Liver (tissue), 9 donors: ENCODE data around the gene AFF2. TPM values are rescaled to one million over a fixed set of nuclear protein-coding genes. Genes with fewer than 3 reads are reported as not detected.

Source experiments
- DNase-seq: peaks from one replicate; pipeline ENCODE4 v3.0.0-alpha.2; 2017; ENCODE audit warnings: low spot score
- H3K27ac ChIP-seq, 2 donors: one replicate each; pipeline ENCODE4 v1.7.0; 2013; ENCODE audit warnings: inconsistent platforms in 2 of 2, low read length in 2 of 2, control low read depth in 1 of 2, low read depth in 1 of 2, mild to moderate bottlenecking in 1 of 2
- H3K27me3 ChIP-seq, 4 donors: one replicate each; pipeline versions ENCODE4 v1.6.1 to v1.7.0; 2013; ENCODE audit warnings: low read length in 3 of 4, inconsistent platforms in 1 of 4, mild to moderate bottlenecking in 1 of 4, moderate library complexity in 1 of 4; ENCODE audit not compliant: control insufficient read depth in 4 of 4, insufficient read depth in 4 of 4
- H3K36me3 ChIP-seq, 4 donors: one replicate each; pipeline versions ENCODE4 v1.6.1 to v1.7.0; 2013; ENCODE audit warnings: low read length in 3 of 4, mild to moderate bottlenecking in 3 of 4, low read depth in 1 of 4, moderate library complexity in 1 of 4; ENCODE audit not compliant: control insufficient read depth in 4 of 4, insufficient read depth in 3 of 4
- H3K4me1 ChIP-seq, 4 donors: one replicate each; pipeline versions ENCODE4 v1.6.1 to v1.7.0; 2013; ENCODE audit warnings: low read length in 3 of 4, mild to moderate bottlenecking in 3 of 4, moderate library complexity in 1 of 4; ENCODE audit not compliant: control insufficient read depth in 4 of 4, insufficient read depth in 4 of 4
- H3K4me3 ChIP-seq, 3 donors: one replicate each; pipeline versions ENCODE4 v1.6.1 to v1.7.0; 2013; ENCODE audit warnings: low read length in 3 of 3, control low read depth in 1 of 3, low read depth in 1 of 3, mild to moderate bottlenecking in 1 of 3
- H3K9ac ChIP-seq, 2 donors: one replicate each; pipeline ENCODE4 v1.7.0; 2013; ENCODE audit warnings: low read length in 2 of 2, mild to moderate bottlenecking in 2 of 2, moderate library complexity in 2 of 2, control low read depth in 1 of 2, low read depth in 1 of 2
- H3K9me3 ChIP-seq, 4 donors: one replicate each; pipeline versions ENCODE4 v1.6.1 to v1.7.0; 2013; ENCODE audit warnings: low read length in 3 of 4; ENCODE audit not compliant: control insufficient read depth in 4 of 4
- EGR1 ChIP-seq, 2 donors: IDR thresholded peaks; 2 replicates each; pipeline ENCODE4 v1.6.1; 2016 to 2018; ENCODE audit warnings: antibody characterized with exemption in 2 of 2, low read depth in 2 of 2
- FOXA2 ChIP-seq: IDR thresholded peaks from 2 replicates; pipeline ENCODE4 v1.6.1; 2016; ENCODE audit warnings: antibody characterized with exemption
- GABPA ChIP-seq, 2 donors: IDR thresholded peaks in 1 of 2; conservative IDR thresholded peaks in 1 of 2; 2 replicates each; pipeline ENCODE4 v1.6.1; 2016; ENCODE audit warnings: antibody characterized with exemption in 2 of 2, mild to moderate bottlenecking in 1 of 2, moderate library complexity in 1 of 2
- HNF4A ChIP-seq, 2 donors: conservative IDR thresholded peaks; 2 replicates each; pipeline ENCODE4 v1.6.1; 2016; ENCODE audit warnings: antibody characterized with exemption in 2 of 2, mild to moderate bottlenecking in 2 of 2
- HNF4G ChIP-seq: IDR thresholded peaks from 2 replicates; pipeline ENCODE4 v1.6.1; 2016; ENCODE audit warnings: antibody characterized with exemption
- JUND ChIP-seq, 2 donors: IDR thresholded peaks; 2 replicates each; pipeline ENCODE4 v1.6.1; 2016; ENCODE audit warnings: antibody characterized with exemption in 2 of 2
- NR2F2 ChIP-seq: IDR thresholded peaks from 2 replicates; pipeline ENCODE4 v1.6.1; 2016; ENCODE audit warnings: antibody characterized with exemption
- RAD21 ChIP-seq, 2 donors: IDR thresholded peaks; 2 replicates each; pipeline ENCODE4 v1.6.1; 2016; ENCODE audit warnings: antibody characterized with exemption in 2 of 2, mild to moderate bottlenecking in 2 of 2
- RXRA ChIP-seq, 2 donors: IDR thresholded peaks; 2 replicates each; pipeline ENCODE4 v1.6.1; 2017 to 2018; ENCODE audit warnings: antibody characterized with exemption in 2 of 2, mild to moderate bottlenecking in 1 of 2
- SP1 ChIP-seq: IDR thresholded peaks from 2 replicates; pipeline ENCODE4 v1.6.1; 2018; ENCODE audit warnings: antibody characterized with exemption, mild to moderate bottlenecking
- TAF1 ChIP-seq: conservative IDR thresholded peaks from 2 replicates; pipeline ENCODE4 v1.6.1; 2016; ENCODE audit warnings: antibody characterized with exemption, mild to moderate bottlenecking
- YY1 ChIP-seq: IDR thresholded peaks from 2 replicates; pipeline ENCODE4 v1.6.1; 2016; ENCODE audit warnings: antibody characterized with exemption, mild to moderate bottlenecking
- WGBS: extraction: QIAGEN DNeasy Blood & Tissue Kit; methylation state at CpG from one replicate; pipeline ENCODE4 v1.1.7; 2013; 5-methylcytosine and 5-hydroxymethylcytosine counted together
- polyA plus RNA-seq, 2 donors: library from polyadenylated mRNA; stranded (reverse) in 1 of 2; unstranded in 1 of 2; fragments of 200-250 nt in 1 of 2; fragments of >200 nt in 1 of 2; fragmentation: Nextera tagmentation in 1 of 2; extraction: Ambion mirVana in 1 of 2; gene quantifications; one replicate each; pipeline versions ENCODE4 v1.2.1 to v1.2.3, GENCODE V29; 2013 to 2015
- total RNA-seq, 2 donors: library from RNA; depleted of rRNA; stranded (reverse); fragments of >200 nt; gene quantifications; one replicate each; pipeline ENCODE4 v1.2.3, GENCODE V29; 2014
- TF ChIP-seq, protein P1 (sequence below): fragments of 150-350 bp; IDR thresholded peaks from 2 replicates; pipeline ENCODE4 v1.5.1; 2017; ENCODE audit warnings: improper control_type of control experiment, low read depth, low read length; ENCODE audit not compliant: missing input control
- TF ChIP-seq, protein P2 (sequence below): IDR thresholded peaks from 2 replicates; pipeline ENCODE4 v1.6.1; 2016; ENCODE audit warnings: antibody characterized with exemption, mild to moderate bottlenecking
- TF ChIP-seq, protein P3 (sequence below): IDR thresholded peaks from 2 replicates; pipeline ENCODE4 v1.6.1; 2016; ENCODE audit warnings: antibody characterized with exemption
- TF ChIP-seq, protein P4 (sequence below): IDR thresholded peaks from 2 replicates; pipeline ENCODE4 v1.6.1; 2016; ENCODE audit warnings: antibody characterized with exemption
- TF ChIP-seq, protein P5 (sequence below): IDR thresholded peaks from 2 replicates; pipeline ENCODE4 v1.6.1; 2016; ENCODE audit warnings: antibody characterized with exemption
- donor health status: healthy.
- donor health status: healthy.
- donor health status: healthy.
- donor health status: healthy.
- donor health status: healthy.

The AFF2 gene
- total and polyA plus RNA-seq, 4 donors, result 0.01 to 1.6 (median 0.50) TPM; not detected in 1

DNA sequence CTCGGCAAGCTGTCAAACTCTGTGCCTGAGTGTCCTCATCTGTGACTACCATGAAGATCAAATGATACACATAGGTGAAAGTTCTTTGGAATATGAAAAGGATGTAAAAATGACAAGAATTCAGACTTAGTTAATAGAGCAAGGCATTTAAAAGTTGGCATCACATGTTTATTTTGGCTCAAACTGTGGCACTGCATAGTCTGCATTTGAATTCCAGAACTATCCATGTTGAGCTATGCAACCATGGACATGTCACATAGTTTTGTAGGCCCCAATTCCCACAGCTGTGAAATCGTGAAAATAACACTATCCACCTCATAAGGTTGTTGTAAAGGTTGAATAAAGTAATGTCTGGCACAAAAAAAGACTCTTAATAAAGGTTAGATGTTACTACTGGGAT is 33.9 kb downstream of the AFF2 start:
- Histone ChIP-seq H3K36me3 (no peaks in the 10 kb centered on the region), H3K27me3 (peaks cover 0 to 3% (median 0%) of the 10 kb centered on the region in 4 donors), H3K9ac (no peak overlapping the region), H3K9me3 (no peaks in the 10 kb centered on the region), H3K4me1 (no peaks in the 10 kb centered on the region), H3K27ac (no peak overlapping the region), H3K4me3 (no peak overlapping the region)
- whole genome bisulfite sequencing, result 76% methylated on average over 2 of the region's 2 CpGs
- TF ChIP-seq JUND (IDR thresholded peaks at IDR 0.05) (no peak), NR2F2 (no peak), RAD21 (IDR thresholded peaks at IDR 0.05) (no peak), HNF4A (conservative IDR thresholded peaks at IDR 0.05) (no peak), EGR1 (IDR thresholded peaks at IDR 0.05; ENCODE audit: low read depth in 2 of 2) (no peak), FOXA2 (no peak), GABPA (IDR thresholded peaks at IDR 0.05 in 1 of 2, conservative IDR thresholded peaks at IDR 0.05 in 1 of 2) (no peak), RXRA (IDR thresholded peaks at IDR 0.05) (no peak), HNF4G (no peak), SP1 (no peak)
- TF ChIP-seq, protein P1, sequence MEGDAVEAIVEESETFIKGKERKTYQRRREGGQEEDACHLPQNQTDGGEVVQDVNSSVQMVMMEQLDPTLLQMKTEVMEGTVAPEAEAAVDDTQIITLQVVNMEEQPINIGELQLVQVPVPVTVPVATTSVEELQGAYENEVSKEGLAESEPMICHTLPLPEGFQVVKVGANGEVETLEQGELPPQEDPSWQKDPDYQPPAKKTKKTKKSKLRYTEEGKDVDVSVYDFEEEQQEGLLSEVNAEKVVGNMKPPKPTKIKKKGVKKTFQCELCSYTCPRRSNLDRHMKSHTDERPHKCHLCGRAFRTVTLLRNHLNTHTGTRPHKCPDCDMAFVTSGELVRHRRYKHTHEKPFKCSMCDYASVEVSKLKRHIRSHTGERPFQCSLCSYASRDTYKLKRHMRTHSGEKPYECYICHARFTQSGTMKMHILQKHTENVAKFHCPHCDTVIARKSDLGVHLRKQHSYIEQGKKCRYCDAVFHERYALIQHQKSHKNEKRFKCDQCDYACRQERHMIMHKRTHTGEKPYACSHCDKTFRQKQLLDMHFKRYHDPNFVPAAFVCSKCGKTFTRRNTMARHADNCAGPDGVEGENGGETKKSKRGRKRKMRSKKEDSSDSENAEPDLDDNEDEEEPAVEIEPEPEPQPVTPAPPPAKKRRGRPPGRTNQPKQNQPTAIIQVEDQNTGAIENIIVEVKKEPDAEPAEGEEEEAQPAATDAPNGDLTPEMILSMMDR, result no peak
- TF ChIP-seq, protein P2, sequence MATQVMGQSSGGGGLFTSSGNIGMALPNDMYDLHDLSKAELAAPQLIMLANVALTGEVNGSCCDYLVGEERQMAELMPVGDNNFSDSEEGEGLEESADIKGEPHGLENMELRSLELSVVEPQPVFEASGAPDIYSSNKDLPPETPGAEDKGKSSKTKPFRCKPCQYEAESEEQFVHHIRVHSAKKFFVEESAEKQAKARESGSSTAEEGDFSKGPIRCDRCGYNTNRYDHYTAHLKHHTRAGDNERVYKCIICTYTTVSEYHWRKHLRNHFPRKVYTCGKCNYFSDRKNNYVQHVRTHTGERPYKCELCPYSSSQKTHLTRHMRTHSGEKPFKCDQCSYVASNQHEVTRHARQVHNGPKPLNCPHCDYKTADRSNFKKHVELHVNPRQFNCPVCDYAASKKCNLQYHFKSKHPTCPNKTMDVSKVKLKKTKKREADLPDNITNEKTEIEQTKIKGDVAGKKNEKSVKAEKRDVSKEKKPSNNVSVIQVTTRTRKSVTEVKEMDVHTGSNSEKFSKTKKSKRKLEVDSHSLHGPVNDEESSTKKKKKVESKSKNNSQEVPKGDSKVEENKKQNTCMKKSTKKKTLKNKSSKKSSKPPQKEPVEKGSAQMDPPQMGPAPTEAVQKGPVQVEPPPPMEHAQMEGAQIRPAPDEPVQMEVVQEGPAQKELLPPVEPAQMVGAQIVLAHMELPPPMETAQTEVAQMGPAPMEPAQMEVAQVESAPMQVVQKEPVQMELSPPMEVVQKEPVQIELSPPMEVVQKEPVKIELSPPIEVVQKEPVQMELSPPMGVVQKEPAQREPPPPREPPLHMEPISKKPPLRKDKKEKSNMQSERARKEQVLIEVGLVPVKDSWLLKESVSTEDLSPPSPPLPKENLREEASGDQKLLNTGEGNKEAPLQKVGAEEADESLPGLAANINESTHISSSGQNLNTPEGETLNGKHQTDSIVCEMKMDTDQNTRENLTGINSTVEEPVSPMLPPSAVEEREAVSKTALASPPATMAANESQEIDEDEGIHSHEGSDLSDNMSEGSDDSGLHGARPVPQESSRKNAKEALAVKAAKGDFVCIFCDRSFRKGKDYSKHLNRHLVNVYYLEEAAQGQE, result no peak
- TF ChIP-seq, protein P3, sequence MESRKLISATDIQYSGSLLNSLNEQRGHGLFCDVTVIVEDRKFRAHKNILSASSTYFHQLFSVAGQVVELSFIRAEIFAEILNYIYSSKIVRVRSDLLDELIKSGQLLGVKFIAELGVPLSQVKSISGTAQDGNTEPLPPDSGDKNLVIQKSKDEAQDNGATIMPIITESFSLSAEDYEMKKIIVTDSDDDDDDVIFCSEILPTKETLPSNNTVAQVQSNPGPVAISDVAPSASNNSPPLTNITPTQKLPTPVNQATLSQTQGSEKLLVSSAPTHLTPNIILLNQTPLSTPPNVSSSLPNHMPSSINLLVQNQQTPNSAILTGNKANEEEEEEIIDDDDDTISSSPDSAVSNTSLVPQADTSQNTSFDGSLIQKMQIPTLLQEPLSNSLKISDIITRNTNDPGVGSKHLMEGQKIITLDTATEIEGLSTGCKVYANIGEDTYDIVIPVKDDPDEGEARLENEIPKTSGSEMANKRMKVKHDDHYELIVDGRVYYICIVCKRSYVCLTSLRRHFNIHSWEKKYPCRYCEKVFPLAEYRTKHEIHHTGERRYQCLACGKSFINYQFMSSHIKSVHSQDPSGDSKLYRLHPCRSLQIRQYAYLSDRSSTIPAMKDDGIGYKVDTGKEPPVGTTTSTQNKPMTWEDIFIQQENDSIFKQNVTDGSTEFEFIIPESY, result no peak
- TF ChIP-seq, protein P4, sequence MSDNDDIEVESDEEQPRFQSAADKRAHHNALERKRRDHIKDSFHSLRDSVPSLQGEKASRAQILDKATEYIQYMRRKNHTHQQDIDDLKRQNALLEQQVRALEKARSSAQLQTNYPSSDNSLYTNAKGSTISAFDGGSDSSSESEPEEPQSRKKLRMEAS, result no peak
- TF ChIP-seq, protein P5, sequence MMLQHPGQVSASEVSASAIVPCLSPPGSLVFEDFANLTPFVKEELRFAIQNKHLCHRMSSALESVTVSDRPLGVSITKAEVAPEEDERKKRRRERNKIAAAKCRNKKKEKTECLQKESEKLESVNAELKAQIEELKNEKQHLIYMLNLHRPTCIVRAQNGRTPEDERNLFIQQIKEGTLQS, result no peak
- DNase-seq, result no peak

DNA sequence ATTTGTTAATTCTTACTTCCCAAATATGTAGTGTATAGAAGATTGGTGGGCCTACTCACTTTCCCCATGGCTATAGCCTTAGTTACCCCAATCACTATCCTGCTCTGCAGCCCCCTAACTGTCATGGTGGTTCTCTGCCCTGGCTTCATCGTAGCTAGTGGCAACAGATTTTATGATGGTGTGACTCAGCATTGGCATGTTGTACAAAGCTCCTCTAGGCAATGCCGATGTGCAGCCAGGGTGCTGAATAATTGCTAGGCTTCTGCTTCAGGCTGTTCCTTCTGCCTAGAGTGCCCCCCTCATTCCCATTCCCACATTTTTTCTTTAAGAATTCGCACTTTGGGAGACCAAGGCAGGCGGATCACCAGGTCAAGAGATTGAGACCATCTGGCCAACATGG is 35.2 kb downstream of the AFF2 start:
- no peaks in the 10 kb centered on the region for H3K9me3 ChIP-seq
- no peaks in the 10 kb centered on the region for H3K27me3 ChIP-seq
- no peaks in the 10 kb centered on the region for H3K4me1 ChIP-seq
- no peaks in the 10 kb centered on the region for H3K36me3 ChIP-seq
- WGBS, result 85% methylated on average over 4 of the region's 4 CpGs
- H3K27ac ChIP-seq, result no peak overlapping the region
- no peak overlapping the region for H3K9ac ChIP-seq
- DNase-seq, result no peak
- H3K4me3 ChIP-seq, result no peak overlapping the region
- TF ChIP-seq GABPA (IDR thresholded peaks at IDR 0.05 in 1 of 2, conservative IDR thresholded peaks at IDR 0.05 in 1 of 2), result no peak
- TF ChIP-seq EGR1 (IDR thresholded peaks at IDR 0.05; ENCODE audit: low read depth in 2 of 2), result no peak
- TF ChIP-seq, protein P5, result no peak
- TF ChIP-seq, protein P2, result no peak
- no peak for TF ChIP-seq YY1
- TF ChIP-seq HNF4G, result no peak
- no peak for TF ChIP-seq FOXA2
- no peak for TF ChIP-seq NR2F2
- TF ChIP-seq RAD21 (IDR thresholded peaks at IDR 0.05), result no peak
- TF ChIP-seq SP1, result no peak
- no peak for TF ChIP-seq TAF1
- TF ChIP-seq, protein P4, result no peak
